HTERT RPE-1 (cell line): Measurements from ENCODE around the gene ERI2.
"Not testable (repeated sequence)": the region's sequence is repeated elsewhere in the genome, so short reads cannot be mapped to it uniquely, and the experiment has no call there.

Experiments
- in situ Hi-C: fragments of 300-500 bp; cut with MboI; formaldehyde crosslinking; loops from 4 replicates; pipeline ENCODE4 v1.14.3; 2020; ENCODE audit warnings: low sequenced_read_pairs

ERI2 gene

GRCh38 chr16:20766294-20766693 lies 40.0 kb downstream of the ERI2 start:
- in situ Hi-C loops: no loop called here

GRCh38 chr16:20765732-20766131 lies 40.5 kb downstream of the ERI2 start:
- in situ Hi-C loops: no loop called here

- in situ Hi-C loops: not testable (repeated sequence)
Measured at GRCh38 chr16:20764448-20764847, 41.8 kb downstream of the ERI2 start.

GRCh38 chr16:20763461-20764232 lies 42.6 kb downstream of the ERI2 start, which contains the start of gene ACSM3:
Gene ACSM3 (plus strand): TSS chr16:20764014. CDS start chr16:20770035, 6,021 bp downstream.
- in situ Hi-C loops: no loop called here

- in situ Hi-C loops: no loop called here
Measured at GRCh38 chr16:20762404-20763123, 43.7 kb downstream of the ERI2 start.

- in situ Hi-C loops: no loop called here
Measured at GRCh38 chr16:20761175-20761574, 45.1 kb downstream of the ERI2 start.

GRCh38 chr16:20760346-20760745 lies 45.9 kb downstream of the ERI2 start:
- in situ Hi-C loops: no loop called here

GRCh38 chr16:20755799-20756198 lies 50.5 kb downstream of the ERI2 start:
- in situ Hi-C loops: not testable (repeated sequence)

GRCh38 chr16:20755238-20755637 lies 51.0 kb downstream of the ERI2 start:
- in situ Hi-C loops: no loop called here

- in situ Hi-C loops: no loop called here
Measured at GRCh38 chr16:20753727-20754126, 52.5 kb downstream of the ERI2 start.

- in situ Hi-C loops: no loop called here
Measured at GRCh38 chr16:20750558-20750957, 55.7 kb downstream of the ERI2 start.

GRCh38 chr16:20749474-20749873 lies 56.8 kb downstream of the ERI2 start:
- in situ Hi-C loops: no loop called here

- in situ Hi-C loops: no loop called here
Measured at GRCh38 chr16:20747030-20747816, 59.0 kb downstream of the ERI2 start.

- in situ Hi-C loops: no loop called here
Measured at GRCh38 chr16:20746461-20746860, 59.8 kb downstream of the ERI2 start.
